ENCODE results near the gene PAGE2.

Gene PAGE2

GRCh38 chrX:55129361-55129760, 40.5 kb downstream of the PAGE2 start:
- TF ChIP-seq ZC3H10 (CRISPR knock-in tag; IDR thresholded peaks at IDR 0.05) (no peak), CSRNP3 (CRISPR knock-in tag; IDR thresholded peaks at IDR 0.05) (no peak), GLIS3 (CRISPR knock-in tag; IDR thresholded peaks at IDR 0.05) (no peak), TSHZ2 (CRISPR knock-in tag; IDR thresholded peaks at IDR 0.05) (no peak), PATZ1 (CRISPR knock-in tag; IDR thresholded peaks at IDR 0.05; ENCODE audit: borderline replicate concordance) (no peak), PPARA (CRISPR knock-in tag; IDR thresholded peaks at IDR 0.05; ENCODE audit: borderline replicate concordance) (no peak), ZFP30 (CRISPR knock-in tag; IDR thresholded peaks at IDR 0.05) (no peak), OSR1 (CRISPR knock-in tag; IDR thresholded peaks at IDR 0.05) (no peak), BACH2 (CRISPR knock-in tag; IDR thresholded peaks at IDR 0.05; ENCODE audit: borderline replicate concordance) (no peak), ZNF565 (CRISPR knock-in tag; conservative IDR thresholded peaks at IDR 0.05; ENCODE audit: low read depth) (no peak), ESRRG (CRISPR knock-in tag; IDR thresholded peaks at IDR 0.05) (no peak), POU6F1 (CRISPR knock-in tag; IDR thresholded peaks at IDR 0.05; ENCODE audit: borderline replicate concordance, low read depth) (no peak), ZNF8 (CRISPR knock-in tag; IDR thresholded peaks at IDR 0.05) (no peak), CSDC2 (CRISPR knock-in tag; IDR thresholded peaks at IDR 0.05) (no peak), ZNF70 (CRISPR knock-in tag; IDR thresholded peaks at IDR 0.05) (no peak), CREB5 (CRISPR knock-in tag; IDR thresholded peaks at IDR 0.05; ENCODE audit: low read depth) (no peak), TCF4 (CRISPR knock-in tag; IDR thresholded peaks at IDR 0.05; ENCODE audit: borderline replicate concordance) (no peak)
- no peak for ATAC-seq

- ATAC-seq: no peak
- no peak for TF ChIP-seq TCF4 (CRISPR knock-in tag; IDR thresholded peaks at IDR 0.05; ENCODE audit: borderline replicate concordance)
- no peak for TF ChIP-seq TSHZ2 (CRISPR knock-in tag; IDR thresholded peaks at IDR 0.05)
- no peak for TF ChIP-seq CSRNP3 (CRISPR knock-in tag; IDR thresholded peaks at IDR 0.05)
- TF ChIP-seq ARNTL (CRISPR knock-in tag; IDR thresholded peaks at IDR 0.05; ENCODE audit: borderline replicate concordance, low read depth): no peak
- TF ChIP-seq ZNF70 (CRISPR knock-in tag; IDR thresholded peaks at IDR 0.05): no peak
- TF ChIP-seq CSDC2 (CRISPR knock-in tag; IDR thresholded peaks at IDR 0.05): no peak
- TF ChIP-seq ESRRG (CRISPR knock-in tag; IDR thresholded peaks at IDR 0.05): no peak
- no peak for TF ChIP-seq CREB5 (CRISPR knock-in tag; IDR thresholded peaks at IDR 0.05; ENCODE audit: low read depth)
- TF ChIP-seq ZNF565 (CRISPR knock-in tag; conservative IDR thresholded peaks at IDR 0.05; ENCODE audit: low read depth): no peak
- no peak for TF ChIP-seq ISL1 (CRISPR knock-in tag; IDR thresholded peaks at IDR 0.05)
- TF ChIP-seq RARB (CRISPR knock-in tag; IDR thresholded peaks at IDR 0.05): no peak
- TF ChIP-seq PATZ1 (CRISPR knock-in tag; IDR thresholded peaks at IDR 0.05; ENCODE audit: borderline replicate concordance): no peak
These were observed 41.7 kb downstream of the PAGE2 start for GRCh38 chrX:55130481-55130880.

Measured in SK-N-SH treated with all-trans-retinoic acid at 6 μM for 48 hours (cell line).